GM10248 (cell line): ENCODE measurements around the gene BAHD1.
"Not testable (repeated sequence)": the region's sequence is repeated elsewhere in the genome, so short reads cannot be mapped to it uniquely, and the experiment has no call there.

Source experiments
- CTCF ChIA-PET: fragments of 300-600 bp; sonication (Branson Sonifier 250); formaldehyde crosslinking; extraction: SDS; loops from one replicate; lab custom pipeline; 2021; ENCODE audit warnings: antibody characterized with exemption; lab: Yijun Ruan, JAX
- POLR2A ChIA-PET: fragments of 350-650 bp; sonication (Branson Sonifier 250); formaldehyde crosslinking; extraction: SDS; loops from one replicate; lab custom pipeline; 2020; ENCODE audit warnings: antibody characterized with exemption; lab: Yijun Ruan, JAX
- DNase-seq: peaks from one replicate; pipeline ENCODE4 v3.0.0; 2012; ENCODE audit errors: extremely low spot score
- CTCF ChIP-seq: IDR thresholded peaks from 2 replicates; pipeline ENCODE4 v1.5.1; 2012; ENCODE audit warnings: mild to moderate bottlenecking, low read depth; ENCODE audit errors: extremely low read depth, missing control alignments, control extremely low read depth

Gene BAHD1

GRCh38 chr15:40449275-40449674 is 8.5 kb downstream of the BAHD1 start:
- ChIA-PET POLR2A (interaction anchor here (0.6 kb wide), 1 partner anchor 57 kb away, joined by 4 read pairs; no protein-coding TSS in a partner anchor), CTCF (interaction anchor here (1.2 to 2.0 kb wide), 5 partner anchors 7 to 111 kb away, joined by 3 to 9 read pairs (median 6); no protein-coding TSS in a partner anchor)
- no peak for DNase-seq
- no peak for TF ChIP-seq CTCF

GRCh38 chr15:40450047-40450446 is 9.3 kb downstream of the BAHD1 start:
- no peak for DNase-seq
- ChIA-PET POLR2A (interaction anchor here (0.5 kb wide), 1 partner anchor 842 kb away, joined by 3 read pairs; no protein-coding TSS in a partner anchor), CTCF (interaction anchor here (1.0 to 2.0 kb wide), 8 partner anchors 8 to 127 kb away, joined by 3 to 9 read pairs (median 4); no protein-coding TSS in a partner anchor)
- no peak for TF ChIP-seq CTCF

- TF ChIP-seq CTCF, result no peak
- CTCF ChIA-PET, result interaction anchor here (0.7 to 2.0 kb wide), 6 partner anchors 9 to 114 kb away, joined by 3 to 8 read pairs (median 3); partner anchors contain the start of gene BAHD1
- POLR2A ChIA-PET, result no interaction called here
- DNase-seq, result no peak
These were observed 10.9 kb downstream of the BAHD1 start for GRCh38 chr15:40451527-40452158.

GRCh38 chr15:40452296-40453090 is 11.7 kb downstream of the BAHD1 start:
- DNase-seq, result no peak
- POLR2A ChIA-PET, result no interaction called here
- CTCF ChIA-PET, result interaction anchor here (0.9 to 1.4 kb wide), 5 partner anchors 10 to 86 kb away, joined by 3 read pairs; no protein-coding TSS in a partner anchor
- TF ChIP-seq CTCF, result no peak

GRCh38 chr15:40453941-40454340 is 13.2 kb downstream of the BAHD1 start:
- POLR2A ChIA-PET, DNase-seq: not testable (repeated sequence)
- CTCF ChIA-PET, result interaction anchor here (0.8 to 1.6 kb wide), 4 partner anchors 8 to 116 kb away, joined by 3 to 6 read pairs (median 4); no protein-coding TSS in a partner anchor

GRCh38 chr15:40454904-40455391 is 14.2 kb downstream of the BAHD1 start:
- ChIA-PET CTCF (interaction anchor here (0.8 to 1.6 kb wide), 4 partner anchors 9 to 117 kb away, joined by 3 to 6 read pairs (median 4); partner anchors contain the start of gene BAHD1), POLR2A (no interaction called here)
- TF ChIP-seq CTCF, result no peak
- DNase-seq, result no peak
